ENCODE data around the gene EFHC2. TPM values are rescaled to one million over a fixed set of nuclear protein-coding genes. Genes with fewer than 3 reads are reported as not detected.

The EFHC2 gene, protein sequence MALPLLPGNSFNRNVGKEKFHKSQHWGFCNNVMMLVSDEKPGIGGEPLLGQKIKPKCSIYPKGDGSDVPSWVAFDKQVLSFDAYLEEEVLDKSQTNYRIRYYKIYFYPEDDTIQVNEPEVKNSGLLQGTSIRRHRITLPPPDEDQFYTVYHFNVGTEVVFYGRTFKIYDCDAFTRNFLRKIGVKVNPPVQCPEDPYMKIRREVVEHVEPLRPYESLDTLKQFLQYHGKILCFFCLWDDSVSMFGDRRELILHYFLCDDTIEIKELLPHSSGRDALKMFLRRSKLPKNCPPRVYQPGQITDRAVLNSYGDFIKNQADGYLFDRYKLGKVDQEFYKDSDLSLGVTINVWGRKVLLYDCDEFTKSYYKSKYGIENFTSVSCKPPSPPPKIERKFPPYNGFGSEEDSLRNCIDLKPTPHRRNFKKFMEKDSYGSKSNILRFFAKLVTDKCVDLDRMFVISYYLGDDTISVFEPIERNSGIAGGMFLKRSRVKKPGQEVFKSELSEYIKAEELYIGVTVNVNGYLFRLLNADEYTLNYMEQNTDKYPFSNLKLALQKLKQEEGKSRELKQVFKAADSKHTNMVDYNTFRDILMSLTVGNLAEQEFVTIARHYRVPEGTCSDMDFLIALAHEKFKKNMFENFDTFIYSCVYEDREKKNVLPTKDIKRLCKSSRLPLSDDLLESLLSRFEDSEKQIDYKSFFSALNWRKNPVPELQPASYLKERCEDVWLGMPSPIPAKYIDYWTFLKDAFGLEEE
- total RNA-seq, result 10 to 100 TPM in 2 of 4 donors, 1 to 10 TPM in 2; 5.1 to 16.1 (median 8.9) TPM

DNA sequence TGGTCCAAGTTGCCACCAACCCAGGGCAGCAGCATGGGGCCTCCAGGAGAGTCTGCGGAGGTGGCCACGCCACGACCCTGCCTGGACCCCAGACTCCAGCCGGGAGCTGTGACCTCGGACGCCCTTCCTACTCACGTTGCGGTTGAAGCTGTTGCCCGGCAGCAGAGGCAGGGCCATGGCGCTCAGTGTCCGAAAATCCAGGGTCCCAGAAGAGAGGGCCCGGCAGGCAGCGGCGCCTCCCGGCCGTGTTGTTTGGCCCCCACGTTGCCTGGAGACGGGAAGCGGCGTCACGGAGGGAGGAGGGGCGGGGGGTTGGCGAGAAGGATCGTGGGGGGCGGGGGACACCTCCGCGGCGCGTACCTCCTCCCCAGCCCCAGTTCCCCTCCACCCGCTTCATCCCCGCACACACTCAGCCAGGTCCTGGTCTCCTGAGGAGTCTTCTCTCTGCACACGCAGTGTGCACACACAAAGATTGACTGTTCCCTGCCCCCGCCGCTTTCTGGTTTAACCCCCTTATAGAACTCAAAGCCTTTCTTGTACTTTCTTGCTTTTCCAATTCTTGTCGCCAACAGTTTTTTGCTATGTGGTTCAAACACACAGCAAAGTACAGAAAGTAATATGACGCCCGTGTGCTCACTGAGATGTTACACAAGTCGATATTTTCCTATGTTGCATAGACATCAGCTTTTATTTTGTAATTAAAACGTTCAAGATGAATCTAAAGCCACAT is at the start of gene EFHC2:
Gene EFHC2 (minus strand): TSS at position 261 of the 730 bp plus-strand sequence. CDS start 84 bp downstream, at position 177.
- peak in 1 of 2 donors; percentile 70 for DNase-seq (ENCODE audit: low spot score in 2 of 2)
- Histone ChIP-seq H3K36me3 (no peaks in the 10 kb centered on the region), H3K27me3 (no peaks in the 10 kb centered on the region), H3K4me1 (peaks cover 4% of the 10 kb centered on the region), H3K4me3 (peak within 1 kb of the TSS; percentile 52), H3K27ac (peak within 1 kb of the TSS; percentile 59), H3K9me3 (no peaks in the 10 kb centered on the region)
- no peak for TF ChIP-seq POLR2AphosphoS5 (IDR thresholded peaks at IDR 0.05)
- TF ChIP-seq, protein P1, sequence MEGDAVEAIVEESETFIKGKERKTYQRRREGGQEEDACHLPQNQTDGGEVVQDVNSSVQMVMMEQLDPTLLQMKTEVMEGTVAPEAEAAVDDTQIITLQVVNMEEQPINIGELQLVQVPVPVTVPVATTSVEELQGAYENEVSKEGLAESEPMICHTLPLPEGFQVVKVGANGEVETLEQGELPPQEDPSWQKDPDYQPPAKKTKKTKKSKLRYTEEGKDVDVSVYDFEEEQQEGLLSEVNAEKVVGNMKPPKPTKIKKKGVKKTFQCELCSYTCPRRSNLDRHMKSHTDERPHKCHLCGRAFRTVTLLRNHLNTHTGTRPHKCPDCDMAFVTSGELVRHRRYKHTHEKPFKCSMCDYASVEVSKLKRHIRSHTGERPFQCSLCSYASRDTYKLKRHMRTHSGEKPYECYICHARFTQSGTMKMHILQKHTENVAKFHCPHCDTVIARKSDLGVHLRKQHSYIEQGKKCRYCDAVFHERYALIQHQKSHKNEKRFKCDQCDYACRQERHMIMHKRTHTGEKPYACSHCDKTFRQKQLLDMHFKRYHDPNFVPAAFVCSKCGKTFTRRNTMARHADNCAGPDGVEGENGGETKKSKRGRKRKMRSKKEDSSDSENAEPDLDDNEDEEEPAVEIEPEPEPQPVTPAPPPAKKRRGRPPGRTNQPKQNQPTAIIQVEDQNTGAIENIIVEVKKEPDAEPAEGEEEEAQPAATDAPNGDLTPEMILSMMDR (IDR thresholded peaks at IDR 0.05), result no peak
- TF ChIP-seq EP300 (IDR thresholded peaks at IDR 0.05), result no peak
- 14% methylated on average over 23 of the region's 39 CpGs for WGBS

DNA sequence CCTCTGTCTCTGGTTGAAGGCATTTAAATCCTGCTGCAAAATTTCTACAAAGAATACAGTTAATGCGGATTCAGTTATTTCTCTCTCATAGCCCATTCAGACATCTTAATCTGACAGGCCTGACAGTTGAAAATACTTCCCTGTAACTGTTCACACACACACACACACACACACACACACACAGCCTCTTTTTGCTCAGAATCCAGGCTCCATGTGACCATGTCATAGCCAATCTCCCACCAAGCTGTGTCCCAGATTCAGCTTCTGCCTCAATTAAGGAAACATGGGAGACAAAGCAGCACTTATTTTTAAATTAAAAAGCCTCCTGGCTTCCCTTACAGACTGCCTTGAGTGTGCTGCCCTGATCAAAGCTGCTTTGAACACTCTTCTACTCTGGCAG is 49.3 kb upstream of the EFHC2 start:
- 58% methylated on average over 1 of the region's 1 CpG for WGBS
- H3K9me3 ChIP-seq, result no peaks in the 10 kb centered on the region
- TF ChIP-seq, protein P1 (IDR thresholded peaks at IDR 0.05), result no peak
- TF ChIP-seq POLR2AphosphoS5 (IDR thresholded peaks at IDR 0.05), result no peak
- no peak for TF ChIP-seq POLR2A (IDR thresholded peaks at IDR 0.05)
- no peak for TF ChIP-seq EP300 (IDR thresholded peaks at IDR 0.05)
- H3K4me1 ChIP-seq, result no peaks in the 10 kb centered on the region
- H3K36me3 ChIP-seq, result no peaks in the 10 kb centered on the region
- DNase-seq (ENCODE audit: low spot score in 2 of 2), result no peak
- no peak overlapping the region for H3K4me3 ChIP-seq
- no peak overlapping the region for H3K27ac ChIP-seq
- H3K27me3 ChIP-seq, result no peaks in the 10 kb centered on the region

DNA sequence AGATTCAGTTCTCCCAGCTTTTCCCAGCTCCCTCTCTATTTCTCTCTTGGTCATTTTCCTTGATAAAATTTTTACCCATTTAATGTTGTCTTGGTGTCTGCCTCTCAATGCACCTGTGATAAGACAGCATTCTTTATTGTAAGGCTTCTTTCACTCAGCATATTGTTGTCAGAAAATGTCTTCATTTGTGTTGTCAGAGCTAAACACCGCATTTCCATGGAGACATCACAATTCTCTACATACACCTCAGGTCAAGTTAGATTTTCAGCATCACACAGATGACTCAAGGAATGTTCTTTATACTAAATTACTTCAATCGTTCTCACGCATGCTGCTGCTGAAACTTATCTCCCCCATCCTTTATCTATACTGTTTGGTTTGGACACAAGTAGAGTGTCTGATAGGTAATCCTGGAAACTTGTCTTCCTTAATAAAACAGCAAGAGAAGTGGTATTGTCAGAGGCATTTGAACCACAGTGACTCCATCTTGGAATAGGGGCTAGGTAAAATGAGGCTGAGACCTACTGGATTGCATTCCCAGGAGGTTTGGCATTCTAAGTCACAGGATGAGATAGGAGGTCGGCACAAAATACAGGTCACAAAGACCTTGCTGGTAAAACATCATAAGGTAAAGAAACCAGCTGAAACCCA is 41.3 kb upstream of the EFHC2 start:
- TF ChIP-seq POLR2A (IDR thresholded peaks at IDR 0.05) (no peak), POLR2AphosphoS5 (IDR thresholded peaks at IDR 0.05) (no peak), EP300 (IDR thresholded peaks at IDR 0.05) (no peak)
- TF ChIP-seq, protein P1 (IDR thresholded peaks at IDR 0.05), result no peak
- no peak for DNase-seq (ENCODE audit: low spot score in 2 of 2)
- H3K4me3 ChIP-seq, result no peak overlapping the region
- H3K36me3 ChIP-seq, result no peaks in the 10 kb centered on the region
- no peaks in the 10 kb centered on the region for H3K9me3 ChIP-seq
- no peaks in the 10 kb centered on the region for H3K27me3 ChIP-seq
- no peak overlapping the region for H3K27ac ChIP-seq
- no peaks in the 10 kb centered on the region for H3K4me1 ChIP-seq
- WGBS, result 93% methylated on average over 4 of the region's 4 CpGs

DNA sequence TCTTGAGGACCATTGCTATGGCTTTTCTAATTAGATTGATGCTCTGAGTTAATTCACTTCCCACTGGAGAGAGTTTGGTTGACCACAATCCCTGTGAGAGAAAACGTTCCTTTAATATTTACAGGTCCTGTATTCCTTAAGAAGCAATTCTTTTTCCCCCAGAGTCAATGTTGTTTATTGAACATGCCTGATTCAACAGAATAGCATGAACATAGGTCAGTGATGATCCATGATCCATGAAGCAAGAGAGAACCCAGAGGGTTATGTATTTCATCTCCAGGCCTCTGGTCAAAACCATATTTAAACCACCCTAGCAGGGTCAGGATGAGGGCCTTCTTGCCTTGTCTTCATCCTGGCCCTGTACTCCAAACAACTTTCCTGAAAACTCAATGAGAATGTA is 39.4 kb upstream of the EFHC2 start:
- Histone ChIP-seq H3K9me3 (no peaks in the 10 kb centered on the region), H3K27ac (no peak overlapping the region), H3K27me3 (no peaks in the 10 kb centered on the region), H3K4me3 (no peak overlapping the region), H3K36me3 (no peaks in the 10 kb centered on the region), H3K4me1 (no peaks in the 10 kb centered on the region)
- no peak for DNase-seq (ENCODE audit: low spot score in 2 of 2)
- TF ChIP-seq, protein P1 (IDR thresholded peaks at IDR 0.05), result no peak
- no peak for TF ChIP-seq POLR2AphosphoS5 (IDR thresholded peaks at IDR 0.05)
- TF ChIP-seq POLR2A (IDR thresholded peaks at IDR 0.05), result no peak
- no peak for TF ChIP-seq EP300 (IDR thresholded peaks at IDR 0.05)
- WGBS, result 58% methylated on average over 1 of the region's 1 CpG

Data from suprapubic skin (tissue), 4 donors.